Measurements from ENCODE around the gene PSME2. TPM values are rescaled to one million over a fixed set of nuclear protein-coding genes. Genes with fewer than 3 reads are reported as not detected.

PSME2 gene
- total and polyA plus RNA-seq, 2 of the 13 experiments (the other 11 are each of a cell fraction or from before 2014, with no cell fraction given) = 332 to 716 TPM

DNA sequence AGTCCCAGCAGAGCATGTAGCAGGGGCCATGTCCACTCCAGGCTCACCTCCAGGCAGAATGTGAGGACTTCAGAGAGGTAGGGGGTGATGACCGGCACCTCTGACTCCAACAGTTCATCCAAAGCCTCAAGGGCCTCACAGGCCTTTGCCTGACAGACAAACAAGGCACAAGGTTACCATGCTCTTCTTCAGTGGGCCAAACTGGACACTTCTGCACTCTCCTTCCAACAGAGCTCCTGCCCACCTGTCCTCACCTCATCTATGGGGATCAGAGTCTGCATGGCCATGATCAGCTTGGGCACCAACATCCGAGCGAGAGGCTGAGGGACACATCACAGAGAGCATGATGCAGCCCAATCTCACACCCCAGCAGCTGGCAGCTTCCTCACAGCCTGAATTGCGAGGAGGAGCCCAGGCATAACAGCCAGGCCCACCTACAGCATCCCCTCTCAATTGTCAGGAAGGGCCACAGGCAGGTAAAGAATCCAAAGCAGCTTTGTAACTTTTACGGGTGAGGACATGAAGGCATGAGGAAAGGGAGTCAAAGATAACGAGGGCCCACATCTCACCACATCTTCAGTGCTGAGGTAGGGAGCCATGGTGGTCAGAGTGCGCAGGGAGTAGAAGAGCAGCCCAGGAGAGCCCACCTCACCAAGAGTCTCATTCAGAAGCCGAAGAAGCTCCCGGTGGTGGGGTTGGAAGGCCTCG, 40.6 kb upstream of the PSME2 start (continued):
- TF ChIP-seq TAF1 (CRISPR knock-in tag; IDR thresholded peaks at IDR 0.05) (0 out of 2 replicates have a peak, but pooled peaks have one; percentile 10), ZNF572 (CRISPR knock-in tag; IDR thresholded peaks at IDR 0.05) (0 out of 2 replicates have a peak, but pooled peaks have one; percentile 64), ZNF563 (CRISPR knock-in tag; IDR thresholded peaks at IDR 0.05) (0 out of 2 replicates have a peak, but pooled peaks have one; percentile 35), KDM6A (CRISPR knock-in tag; IDR thresholded peaks at IDR 0.05; ENCODE audit: low read depth) (no peak), MED8 (CRISPR knock-in tag; IDR thresholded peaks at IDR 0.05; ENCODE audit: insufficient replicate concordance) (peak; percentile 21)

DNA sequence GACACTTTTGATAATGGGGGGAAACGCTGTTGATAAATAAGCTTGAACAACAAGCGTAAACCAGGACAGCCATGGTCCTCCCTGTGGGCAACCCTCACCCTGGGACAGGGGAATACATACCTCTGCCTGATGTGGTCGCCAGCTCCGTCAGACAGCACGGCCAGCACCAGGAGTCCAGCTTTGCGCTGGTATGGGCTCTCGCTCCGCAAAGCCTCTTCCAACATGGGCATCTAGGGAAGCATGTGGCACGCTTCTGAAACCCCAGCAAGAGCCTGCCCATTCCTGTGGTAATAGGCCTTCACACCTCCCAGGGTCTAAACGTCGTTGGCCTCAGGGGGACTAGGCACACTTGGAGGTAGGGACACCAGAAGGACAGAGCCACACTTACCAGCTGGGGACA, 39.3 kb upstream of the PSME2 start:
- ChIA-PET POLR2A (interaction anchor here (0.9 to 8.1 kb wide), 7 partner anchors 8 to 71 kb away, joined by 3 to 65 read pairs (median 11); partner anchors contain the start of genes CHMP4A, DCAF11, EMC9 and IRF9), CTCF (ENCODE audit: low intra/inter-chr PET ratio, low total read pairs) (no interaction called here)
- Histone ChIP-seq H2AFZ (ENCODE audit: low read length) (no peak overlapping the region), H4K20me1 (ENCODE audit: insufficient read depth, low read length) (no peaks in the 10 kb centered on the region), H3K4me1 (ENCODE audit: insufficient read depth, low read length) (peaks cover 24% of the 10 kb centered on the region), H3K4me2 (ENCODE audit: low read depth, low read length) (no peak overlapping the region), H3K27me3 (ENCODE audit: control insufficient read depth in 1 of 2, insufficient read depth in 2 of 2, low read length in 2 of 2) (no peaks in the 10 kb centered on the region), H3K27ac (ENCODE audit: extremely low read length, insufficient read depth, low read length) (no peak overlapping the region), H3K4me3 (replicated peaks in 1 of 3; ENCODE audit: insufficient read depth in 1 of 3, low read depth in 2 of 3, low read length in 3 of 3) (no peak overlapping the region), H3K9me3 (ENCODE audit: low read length) (no peaks in the 10 kb centered on the region), H3K9ac (ENCODE audit: insufficient read depth, low read depth, low read length) (no peak overlapping the region), H3K79me2 (ENCODE audit: insufficient read depth, low read length) (peaks cover 15% of the 10 kb centered on the region), H3K36me3 (replicated peaks in 1 of 2; ENCODE audit: control insufficient read depth in 1 of 2, insufficient read depth in 2 of 2, low read length in 2 of 2) (peaks cover 71 to 75% of the 10 kb centered on the region in 2 experiments)
- ATAC-seq (no peak), DNase-seq (ENCODE audit: low spot score) (no peak), FAIRE-seq (no peak)
- in situ Hi-C loops (cut with HindIII; ENCODE audit: extremely low pct_ligation_motif_present, low pct_unique_long_range_greater_than_20kb) = no loop called here
- intact Hi-C loops (cut with micrococcal nuclease; ENCODE audit: unreplicated experiment) = no loop called here
- WGBS (ENCODE audit: low lambda C conversion rate) = 92% methylated on average over 11 of the region's 11 CpGs
- no TSS peak for BruUV-seq (replicated peaks)
- TF ChIP-seq FOXA1 (IDR thresholded peaks at IDR 0.05) (no peak), FOXA1 (CRISPR knock-in tag; IDR thresholded peaks at IDR 0.05) (no peak), EED (CRISPR knock-in tag; IDR thresholded peaks at IDR 0.05) (0 out of 2 replicates have a peak, but pooled peaks have one; percentile 20), ZNF329 (CRISPR knock-in tag; IDR thresholded peaks at IDR 0.05; ENCODE audit: low read depth) (0 out of 2 replicates have a peak, but pooled peaks have one; percentile 6), ZNF597 (CRISPR knock-in tag; IDR thresholded peaks at IDR 0.05) (no peak)
- TF ChIP-seq, protein P1, sequence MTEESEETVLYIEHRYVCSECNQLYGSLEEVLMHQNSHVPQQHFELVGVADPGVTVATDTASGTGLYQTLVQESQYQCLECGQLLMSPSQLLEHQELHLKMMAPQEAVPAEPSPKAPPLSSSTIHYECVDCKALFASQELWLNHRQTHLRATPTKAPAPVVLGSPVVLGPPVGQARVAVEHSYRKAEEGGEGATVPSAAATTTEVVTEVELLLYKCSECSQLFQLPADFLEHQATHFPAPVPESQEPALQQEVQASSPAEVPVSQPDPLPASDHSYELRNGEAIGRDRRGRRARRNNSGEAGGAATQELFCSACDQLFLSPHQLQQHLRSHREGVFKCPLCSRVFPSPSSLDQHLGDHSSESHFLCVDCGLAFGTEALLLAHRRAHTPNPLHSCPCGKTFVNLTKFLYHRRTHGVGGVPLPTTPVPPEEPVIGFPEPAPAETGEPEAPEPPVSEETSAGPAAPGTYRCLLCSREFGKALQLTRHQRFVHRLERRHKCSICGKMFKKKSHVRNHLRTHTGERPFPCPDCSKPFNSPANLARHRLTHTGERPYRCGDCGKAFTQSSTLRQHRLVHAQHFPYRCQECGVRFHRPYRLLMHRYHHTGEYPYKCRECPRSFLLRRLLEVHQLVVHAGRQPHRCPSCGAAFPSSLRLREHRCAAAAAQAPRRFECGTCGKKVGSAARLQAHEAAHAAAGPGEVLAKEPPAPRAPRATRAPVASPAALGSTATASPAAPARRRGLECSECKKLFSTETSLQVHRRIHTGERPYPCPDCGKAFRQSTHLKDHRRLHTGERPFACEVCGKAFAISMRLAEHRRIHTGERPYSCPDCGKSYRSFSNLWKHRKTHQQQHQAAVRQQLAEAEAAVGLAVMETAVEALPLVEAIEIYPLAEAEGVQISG (CRISPR knock-in tag; IDR thresholded peaks at IDR 0.05) = no peak
- TF ChIP-seq, protein P2, sequence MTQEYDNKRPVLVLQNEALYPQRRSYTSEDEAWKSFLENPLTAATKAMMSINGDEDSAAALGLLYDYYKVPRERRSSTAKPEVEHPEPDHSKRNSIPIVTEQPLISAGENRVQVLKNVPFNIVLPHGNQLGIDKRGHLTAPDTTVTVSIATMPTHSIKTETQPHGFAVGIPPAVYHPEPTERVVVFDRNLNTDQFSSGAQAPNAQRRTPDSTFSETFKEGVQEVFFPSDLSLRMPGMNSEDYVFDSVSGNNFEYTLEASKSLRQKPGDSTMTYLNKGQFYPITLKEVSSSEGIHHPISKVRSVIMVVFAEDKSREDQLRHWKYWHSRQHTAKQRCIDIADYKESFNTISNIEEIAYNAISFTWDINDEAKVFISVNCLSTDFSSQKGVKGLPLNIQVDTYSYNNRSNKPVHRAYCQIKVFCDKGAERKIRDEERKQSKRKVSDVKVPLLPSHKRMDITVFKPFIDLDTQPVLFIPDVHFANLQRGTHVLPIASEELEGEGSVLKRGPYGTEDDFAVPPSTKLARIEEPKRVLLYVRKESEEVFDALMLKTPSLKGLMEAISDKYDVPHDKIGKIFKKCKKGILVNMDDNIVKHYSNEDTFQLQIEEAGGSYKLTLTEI (CRISPR knock-in tag; conservative IDR thresholded peaks at IDR 0.05) = no peak
- TF ChIP-seq, protein P3, sequence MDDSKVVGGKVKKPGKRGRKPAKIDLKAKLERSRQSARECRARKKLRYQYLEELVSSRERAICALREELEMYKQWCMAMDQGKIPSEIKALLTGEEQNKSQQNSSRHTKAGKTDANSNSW (CRISPR knock-in tag; IDR thresholded peaks at IDR 0.05; ENCODE audit: borderline replicate concordance) = no peak
